ENCODE measurements around the gene DIP2B.

DNA sequence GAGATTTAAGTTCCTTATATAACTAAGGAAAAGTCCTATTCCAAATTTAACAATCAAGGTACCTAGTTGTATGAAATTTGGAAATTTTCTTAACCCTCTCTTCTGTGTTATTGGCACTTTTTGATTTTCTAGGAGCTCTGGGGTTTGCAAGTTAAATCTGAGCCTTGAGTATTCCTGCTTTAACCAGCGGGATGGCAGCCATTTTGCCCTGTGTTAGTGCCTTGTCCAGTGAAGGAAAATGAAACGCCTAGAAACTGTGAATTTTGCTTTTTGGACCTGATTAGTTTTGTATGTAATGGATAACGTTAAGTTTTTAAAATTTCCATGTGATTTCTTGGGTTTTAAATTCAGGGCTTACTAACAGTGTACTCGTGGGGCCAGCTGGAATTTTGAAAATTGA, 45.1 kb downstream of the DIP2B start:
- TF ChIP-seq, protein P1, sequence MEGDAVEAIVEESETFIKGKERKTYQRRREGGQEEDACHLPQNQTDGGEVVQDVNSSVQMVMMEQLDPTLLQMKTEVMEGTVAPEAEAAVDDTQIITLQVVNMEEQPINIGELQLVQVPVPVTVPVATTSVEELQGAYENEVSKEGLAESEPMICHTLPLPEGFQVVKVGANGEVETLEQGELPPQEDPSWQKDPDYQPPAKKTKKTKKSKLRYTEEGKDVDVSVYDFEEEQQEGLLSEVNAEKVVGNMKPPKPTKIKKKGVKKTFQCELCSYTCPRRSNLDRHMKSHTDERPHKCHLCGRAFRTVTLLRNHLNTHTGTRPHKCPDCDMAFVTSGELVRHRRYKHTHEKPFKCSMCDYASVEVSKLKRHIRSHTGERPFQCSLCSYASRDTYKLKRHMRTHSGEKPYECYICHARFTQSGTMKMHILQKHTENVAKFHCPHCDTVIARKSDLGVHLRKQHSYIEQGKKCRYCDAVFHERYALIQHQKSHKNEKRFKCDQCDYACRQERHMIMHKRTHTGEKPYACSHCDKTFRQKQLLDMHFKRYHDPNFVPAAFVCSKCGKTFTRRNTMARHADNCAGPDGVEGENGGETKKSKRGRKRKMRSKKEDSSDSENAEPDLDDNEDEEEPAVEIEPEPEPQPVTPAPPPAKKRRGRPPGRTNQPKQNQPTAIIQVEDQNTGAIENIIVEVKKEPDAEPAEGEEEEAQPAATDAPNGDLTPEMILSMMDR (IDR thresholded peaks at IDR 0.05), result no peak
- TF ChIP-seq POLR2A (IDR thresholded peaks at IDR 0.05), result no peak
- TF ChIP-seq POLR2AphosphoS5 (IDR thresholded peaks at IDR 0.05), result no peak
